Motor neuron (in vitro differentiated cells): ENCODE results near the gene JAKMIP3. TPM values are rescaled to one million over a fixed set of nuclear protein-coding genes. Genes with fewer than 3 reads are reported as not detected.
"Not testable (repeated sequence)": the region's sequence is repeated elsewhere in the genome, so short reads cannot be mapped to it uniquely, and the experiment has no call there.

Source experiments
- ATAC-seq, 8 experiments: fragments of 200-7000 bp; cut with Tn5 transposase; replicated peaks in 6 of 8; 2 replicates each; pipeline ENCODE4 v1.8.0; 2021; ENCODE audit warnings: mild to moderate bottlenecking in 8 of 8, moderate library complexity in 8 of 8
- H3K27ac ChIP-seq, 2 donors: fragments of 250-450 bp; sonication (Bioruptor Pico); 2 replicates each; pipeline ENCODE4 v1.9.0; 2021; ENCODE audit warnings: antibody characterized with exemption in 2 of 2, mild to moderate bottlenecking in 2 of 2, moderate library complexity in 1 of 2
- H3K4me1 ChIP-seq, 2 donors: fragments of 250-450 bp; sonication (Bioruptor Pico); replicated peaks in 1 of 2; 2 replicates each; pipeline ENCODE4 v1.6.1; 2021; ENCODE audit warnings: antibody characterized with exemption in 2 of 2, mild to moderate bottlenecking in 2 of 2, moderate library complexity in 1 of 2
- H3K4me3 ChIP-seq, 5 donors: fragments of 250-450 bp; sonication (Bioruptor Pico); 2 replicates each; pipeline ENCODE4 v1.9.0; 2021; ENCODE audit warnings: antibody characterized with exemption in 5 of 5, mild to moderate bottlenecking in 5 of 5, moderate library complexity in 4 of 5
- WGBS, 10 experiments: fragments of 450-650 bp; shearing (Covaris generic); methylation state at CpG; one replicate each; pipeline ENCODE4 v1.0.0; 2022; 5-methylcytosine and 5-hydroxymethylcytosine counted together
- in situ Hi-C, 9 experiments: fragments of 400-800 bp; cut with MboI; loops; one replicate each; pipeline ENCODE4 v1.15.0; 2021; ENCODE audit warnings: low sequenced_read_pairs in 9 of 9, low pct_unique_long_range_greater_than_20kb in 2 of 9; ENCODE audit not compliant: unreplicated experiment in 9 of 9
- total RNA-seq, 8 experiments: library from RNA; unstranded; fragments of 300-600 nt; gene quantifications; 2 replicates each; pipeline versions ENCODE4 v1.2.3 to v1.2.4, GENCODE V29; 2022

The JAKMIP3 gene
- total RNA-seq, 8 experiments from 2014 or later: 0.38 to 1.7 (median 1.4) TPM

- WGBS, 10 experiments: 0 to 88% (median 67%) methylated on average over 1 to 11 of the region's 17 CpGs; no CpG with 5 or more reads in 2 of the 10 experiments
- no peak for ATAC-seq
- in situ Hi-C loops: no loop called here
- no peak overlapping the region for H3K27ac ChIP-seq
- no peaks in the 10 kb centered on the region for H3K4me1 ChIP-seq
- H3K4me3 ChIP-seq: no peak overlapping the region
Observed at GRCh38 chr10:132075909-132076577, 10.3 kb downstream of the JAKMIP3 start.

GRCh38 chr10:132076578-132077081 lies 10.9 kb downstream of the JAKMIP3 start:
- no peaks in the 10 kb centered on the region for H3K4me1 ChIP-seq
- ATAC-seq: no peak
- no peak overlapping the region for H3K4me3 ChIP-seq
- H3K27ac ChIP-seq: no peak overlapping the region
- in situ Hi-C loops: no loop called here
- whole genome bisulfite sequencing, 10 experiments: 70 to 100% (median 100%) methylated on average over 1 to 5 of the region's 19 CpGs; no CpG with 5 or more reads in 7 of the 10 experiments

GRCh38 chr10:132077091-132077490 lies 11.3 kb downstream of the JAKMIP3 start:
- Histone ChIP-seq H3K4me3 (no peak overlapping the region), H3K27ac (no peak overlapping the region), H3K4me1 (no peaks in the 10 kb centered on the region)
- ATAC-seq: no peak
- 57 to 76% (median 63%) methylated on average over 1 to 9 of the region's 9 CpGs; no CpG with 5 or more reads in 4 of the 10 experiments for WGBS, 10 experiments
- in situ Hi-C loops: no loop called here

- 8 to 82% (median 70%) methylated on average over 4 to 15 of the region's 30 CpGs; no CpG with 5 or more reads in 3 of the 10 experiments for WGBS, 10 experiments
- in situ Hi-C loops: no loop called here
- Histone ChIP-seq H3K4me1 (no peaks in the 10 kb centered on the region), H3K27ac (no peak overlapping the region), H3K4me3 (no peak overlapping the region)
- no peak for ATAC-seq
Observed at GRCh38 chr10:132078746-132079345, 13.1 kb downstream of the JAKMIP3 start.

- H3K4me1 ChIP-seq, H3K4me3 ChIP-seq, in situ Hi-C loops, ATAC-seq, H3K27ac ChIP-seq: not testable (repeated sequence)
- 25 to 90% (median 66%) methylated on average over 1 to 2 of the region's 2 CpGs; no CpG with 5 or more reads in 2 of the 10 experiments for WGBS, 10 experiments
Observed at GRCh38 chr10:132084384-132084783, 18.6 kb downstream of the JAKMIP3 start.

- H3K4me1 ChIP-seq, H3K27ac ChIP-seq, H3K4me3 ChIP-seq, ATAC-seq, in situ Hi-C loops: not testable (repeated sequence)
- 0 to 88% methylated on average over 1 to 8 of the region's 10 CpGs; no CpG with 5 or more reads in 8 of the 10 experiments for WGBS, 10 experiments
Observed at GRCh38 chr10:132093236-132093635, 27.5 kb downstream of the JAKMIP3 start.

GRCh38 chr10:132094581-132095234 lies 29.0 kb downstream of the JAKMIP3 start:
- H3K4me3 ChIP-seq: no peak overlapping the region
- in situ Hi-C loops: no loop called here
- no peak overlapping the region for H3K27ac ChIP-seq
- H3K4me1 ChIP-seq: peaks cover 8 to 11% of the 10 kb centered on the region in 2 donors
- WGBS, 10 experiments: 27 to 100% (median 78%) methylated on average over 1 to 4 of the region's 9 CpGs; no CpG with 5 or more reads in 6 of the 10 experiments
- ATAC-seq: no peak

GRCh38 chr10:132095403-132096113 lies 29.8 kb downstream of the JAKMIP3 start:
- Histone ChIP-seq H3K4me1 (peaks cover 10 to 11% of the 10 kb centered on the region in 2 donors), H3K27ac (no peak overlapping the region), H3K4me3 (no peak overlapping the region)
- WGBS, 10 experiments: 0 to 100% (median 88%) methylated on average over 1 to 8 of the region's 12 CpGs; no CpG with 5 or more reads in 3 of the 10 experiments
- ATAC-seq: no peak
- in situ Hi-C loops: no loop called here

GRCh38 chr10:132096223-132096622 lies 30.5 kb downstream of the JAKMIP3 start:
- peaks cover 10 to 11% of the 10 kb centered on the region in 2 donors for H3K4me1 ChIP-seq
- 8 to 95% (median 58%) methylated on average over 1 to 6 of the region's 6 CpGs; no CpG with 5 or more reads in 1 of the 10 experiments for WGBS, 10 experiments
- ATAC-seq: peak in 7 of 8 experiments; percentile 27 to 73 (median 53)
- no peak overlapping the region for H3K27ac ChIP-seq
- H3K4me3 ChIP-seq: no peak overlapping the region
- in situ Hi-C loops: no loop called here

GRCh38 chr10:132096863-132097478 lies 31.2 kb downstream of the JAKMIP3 start:
- WGBS, 10 experiments: 40 to 99% (median 87%) methylated on average over 1 to 12 of the region's 22 CpGs; no CpG with 5 or more reads in 5 of the 10 experiments
- in situ Hi-C loops: no loop called here

GRCh38 chr10:132097609-132098377 lies 32.0 kb downstream of the JAKMIP3 start:
- H3K4me3 ChIP-seq: no peak overlapping the region
- H3K4me1 ChIP-seq: peaks cover 10 to 11% of the 10 kb centered on the region in 2 donors
- H3K27ac ChIP-seq: no peak overlapping the region
- in situ Hi-C loops: no loop called here
- no peak for ATAC-seq
- 22 to 100% (median 75%) methylated on average over 1 to 4 of the region's 5 CpGs; no CpG with 5 or more reads in 4 of the 10 experiments for WGBS, 10 experiments

More at GRCh38 chr10:132096863-132097478, 31.2 kb downstream of the JAKMIP3 start:
- no peak for ATAC-seq
- no peak overlapping the region for H3K27ac ChIP-seq
- H3K4me1 ChIP-seq: peaks cover 10 to 11% of the 10 kb centered on the region in 2 donors
- no peak overlapping the region for H3K4me3 ChIP-seq
